Esophagus squamous epithelium (tissue), 4 donors: Measurements from ENCODE around the gene SNTN.

ENCODE experiments used
- POLR2A ChIP-seq, 4 donors: fragments of 450-650 bp; IDR thresholded peaks; one replicate each; pipeline ENCODE4 v1.6.1; 2017; ENCODE audit warnings: antibody characterized with exemption in 4 of 4, mild to moderate bottlenecking in 4 of 4, moderate library complexity in 3 of 4
- TF ChIP-seq, protein P1 (sequence below), 6 experiments: fragments of 450-650 bp in 4 of 6; fragments of 200-600 bp in 2 of 6; sonication (generic) in 2 of 6; IDR thresholded peaks; one replicate each; pipeline ENCODE4 v1.5.1; 2016 to 2019; ENCODE audit warnings: antibody characterized with exemption in 6 of 6, mild to moderate bottlenecking in 4 of 6, moderate library complexity in 4 of 6

DNA sequence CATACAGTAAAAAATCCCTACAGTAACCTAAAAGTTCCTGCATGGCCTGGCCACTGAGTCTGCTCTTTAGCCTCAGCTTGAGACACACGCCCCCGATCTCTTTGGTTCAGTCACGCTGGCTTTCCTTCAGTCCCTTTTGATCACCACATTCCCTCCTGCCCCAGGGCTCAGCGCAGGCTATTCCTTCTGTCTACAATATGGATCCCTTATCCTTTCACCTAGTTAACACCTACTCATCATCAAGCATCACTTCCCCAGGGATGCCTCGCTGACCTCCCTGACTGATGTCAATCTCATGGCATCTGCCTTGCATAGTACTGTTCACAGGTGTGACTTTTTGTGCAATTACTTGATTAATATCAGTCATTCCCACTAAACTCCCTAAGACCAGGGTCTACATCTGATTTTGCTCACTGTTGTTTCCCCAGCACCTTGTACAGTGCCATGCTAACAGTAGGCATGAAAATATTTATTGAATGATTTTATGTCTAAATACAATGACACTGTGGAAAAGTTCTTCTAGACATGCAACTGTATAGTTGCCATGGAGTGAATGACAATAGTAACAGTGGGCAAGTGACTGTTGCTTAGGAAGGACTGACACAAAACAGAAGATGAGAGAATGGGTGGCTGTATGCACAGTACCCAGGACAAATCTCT, at the start of gene SNTN:
- TF ChIP-seq, protein P1, sequence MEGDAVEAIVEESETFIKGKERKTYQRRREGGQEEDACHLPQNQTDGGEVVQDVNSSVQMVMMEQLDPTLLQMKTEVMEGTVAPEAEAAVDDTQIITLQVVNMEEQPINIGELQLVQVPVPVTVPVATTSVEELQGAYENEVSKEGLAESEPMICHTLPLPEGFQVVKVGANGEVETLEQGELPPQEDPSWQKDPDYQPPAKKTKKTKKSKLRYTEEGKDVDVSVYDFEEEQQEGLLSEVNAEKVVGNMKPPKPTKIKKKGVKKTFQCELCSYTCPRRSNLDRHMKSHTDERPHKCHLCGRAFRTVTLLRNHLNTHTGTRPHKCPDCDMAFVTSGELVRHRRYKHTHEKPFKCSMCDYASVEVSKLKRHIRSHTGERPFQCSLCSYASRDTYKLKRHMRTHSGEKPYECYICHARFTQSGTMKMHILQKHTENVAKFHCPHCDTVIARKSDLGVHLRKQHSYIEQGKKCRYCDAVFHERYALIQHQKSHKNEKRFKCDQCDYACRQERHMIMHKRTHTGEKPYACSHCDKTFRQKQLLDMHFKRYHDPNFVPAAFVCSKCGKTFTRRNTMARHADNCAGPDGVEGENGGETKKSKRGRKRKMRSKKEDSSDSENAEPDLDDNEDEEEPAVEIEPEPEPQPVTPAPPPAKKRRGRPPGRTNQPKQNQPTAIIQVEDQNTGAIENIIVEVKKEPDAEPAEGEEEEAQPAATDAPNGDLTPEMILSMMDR (IDR thresholded peaks at IDR 0.05): no peak
- TF ChIP-seq POLR2A (IDR thresholded peaks at IDR 0.05): no peak
